OCI-LY3 (cell line): ENCODE results near the gene ST3GAL6.

Source experiments
- H2AFZ ChIP-seq: fragments of 200-600, 300-600 bp; shearing (Covaris generic); 2 replicates; pipeline ENCODE4 v1.6.0; 2014; ENCODE audit warnings: antibody characterized with exemption, low read depth, low read length
- H3K27ac ChIP-seq: fragments of 200-600, 300-600 bp; sonication (generic); 2 replicates; pipeline ENCODE4 v1.5.1; 2014; ENCODE audit warnings: mild to moderate bottlenecking, low read length, moderate library complexity, mixed read lengths
- H3K27me3 ChIP-seq: fragments of 200-600, 300-600 bp; sonication (generic); 2 replicates; pipeline ENCODE4 v1.6.1; 2014; ENCODE audit warnings: low read depth, low read length, mixed read lengths
- H3K36me3 ChIP-seq: fragments of 200-600, 300-600 bp; sonication (generic); replicated peaks from 2 replicates; pipeline ENCODE3; 2014; ENCODE audit warnings: low read depth, low read length, mixed read lengths
- H3K4me1 ChIP-seq: fragments of 300-600, 200-600 bp; sonication (generic); 2 replicates; pipeline ENCODE4 v1.6.1; 2014; ENCODE audit warnings: low read length, mixed read lengths
- H3K4me2 ChIP-seq: fragments of 200-600, 300-600 bp; sonication (generic); 2 replicates; pipeline ENCODE4 v1.6.1; 2014; ENCODE audit warnings: low read length, mixed read lengths
- H3K4me3 ChIP-seq: fragments of 300-600, 200-600 bp; sonication (generic); 2 replicates; pipeline ENCODE4 v1.5.1; 2014; ENCODE audit warnings: antibody characterized with exemption, mild to moderate bottlenecking, low read length, moderate library complexity
- H3K79me2 ChIP-seq: fragments of 300-600, 200-600 bp; shearing (Covaris generic); 2 replicates; pipeline ENCODE4 v1.6.1; 2014; ENCODE audit warnings: mild to moderate bottlenecking, low read length, mixed read lengths
- H3K9ac ChIP-seq: fragments of 300-600, 200-600 bp; shearing (Covaris generic); 2 replicates; pipeline ENCODE4 v1.6.0; 2014; ENCODE audit warnings: mild to moderate bottlenecking, low read length, moderate library complexity
- H3K9me3 ChIP-seq: fragments of 200-600, 300-600 bp; shearing (Covaris generic); 2 replicates; pipeline ENCODE4 v1.6.1; 2014; ENCODE audit warnings: low read length, mixed read lengths; ENCODE audit not compliant: insufficient read depth
- H4K20me1 ChIP-seq: fragments of 200-600, 300-600 bp; sonication (generic); 2 replicates; pipeline ENCODE4 v1.6.1; 2016; ENCODE audit warnings: low read length, mixed read lengths; ENCODE audit not compliant: insufficient read depth
- EZH2phosphoT487 ChIP-seq: fragments of 200-600 bp; shearing (Covaris generic); IDR thresholded peaks from 2 replicates; pipeline ENCODE4 v1.6.1; 2018; ENCODE audit warnings: antibody characterized with exemption, mixed run types, low read depth
- TF ChIP-seq, protein P1 (sequence below): fragments of 200-600, 300-600 bp; sonication (generic); IDR thresholded peaks from 2 replicates; pipeline ENCODE4 v1.5.1; 2014; ENCODE audit warnings: antibody characterized with exemption, low read length, low read depth

ST3GAL6 gene

GRCh38 chr3:98734735-98735134, 28.4 kb upstream of the ST3GAL6 start:
- no peaks in the 10 kb centered on the region for H3K36me3 ChIP-seq
- no peak overlapping the region for H3K27ac ChIP-seq
- H3K27me3 ChIP-seq = no peaks in the 10 kb centered on the region
- no peak overlapping the region for H3K4me2 ChIP-seq
- peaks cover 6% of the 10 kb centered on the region for H3K4me1 ChIP-seq
- H3K9ac ChIP-seq = no peak overlapping the region
- no peak overlapping the region for H2AFZ ChIP-seq
- H3K9me3 ChIP-seq = no peaks in the 10 kb centered on the region
- H3K4me3 ChIP-seq = no peak overlapping the region
- TF ChIP-seq EZH2phosphoT487 = no peak
- TF ChIP-seq, protein P1, sequence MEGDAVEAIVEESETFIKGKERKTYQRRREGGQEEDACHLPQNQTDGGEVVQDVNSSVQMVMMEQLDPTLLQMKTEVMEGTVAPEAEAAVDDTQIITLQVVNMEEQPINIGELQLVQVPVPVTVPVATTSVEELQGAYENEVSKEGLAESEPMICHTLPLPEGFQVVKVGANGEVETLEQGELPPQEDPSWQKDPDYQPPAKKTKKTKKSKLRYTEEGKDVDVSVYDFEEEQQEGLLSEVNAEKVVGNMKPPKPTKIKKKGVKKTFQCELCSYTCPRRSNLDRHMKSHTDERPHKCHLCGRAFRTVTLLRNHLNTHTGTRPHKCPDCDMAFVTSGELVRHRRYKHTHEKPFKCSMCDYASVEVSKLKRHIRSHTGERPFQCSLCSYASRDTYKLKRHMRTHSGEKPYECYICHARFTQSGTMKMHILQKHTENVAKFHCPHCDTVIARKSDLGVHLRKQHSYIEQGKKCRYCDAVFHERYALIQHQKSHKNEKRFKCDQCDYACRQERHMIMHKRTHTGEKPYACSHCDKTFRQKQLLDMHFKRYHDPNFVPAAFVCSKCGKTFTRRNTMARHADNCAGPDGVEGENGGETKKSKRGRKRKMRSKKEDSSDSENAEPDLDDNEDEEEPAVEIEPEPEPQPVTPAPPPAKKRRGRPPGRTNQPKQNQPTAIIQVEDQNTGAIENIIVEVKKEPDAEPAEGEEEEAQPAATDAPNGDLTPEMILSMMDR = no peak
- no peaks in the 10 kb centered on the region for H3K79me2 ChIP-seq
- no peaks in the 10 kb centered on the region for H4K20me1 ChIP-seq

GRCh38 chr3:98735296-98735695, 27.8 kb upstream of the ST3GAL6 start:
- Histone ChIP-seq H3K9me3 (no peaks in the 10 kb centered on the region), H3K9ac (no peak overlapping the region), H3K27me3 (no peaks in the 10 kb centered on the region), H3K27ac (no peak overlapping the region), H2AFZ (no peak overlapping the region), H3K36me3 (no peaks in the 10 kb centered on the region), H3K79me2 (no peaks in the 10 kb centered on the region), H3K4me3 (no peak overlapping the region), H3K4me2 (no peak overlapping the region), H4K20me1 (no peaks in the 10 kb centered on the region), H3K4me1 (peaks cover 4% of the 10 kb centered on the region)
- TF ChIP-seq EZH2phosphoT487 = no peak
- TF ChIP-seq, protein P1 = no peak

DNA sequence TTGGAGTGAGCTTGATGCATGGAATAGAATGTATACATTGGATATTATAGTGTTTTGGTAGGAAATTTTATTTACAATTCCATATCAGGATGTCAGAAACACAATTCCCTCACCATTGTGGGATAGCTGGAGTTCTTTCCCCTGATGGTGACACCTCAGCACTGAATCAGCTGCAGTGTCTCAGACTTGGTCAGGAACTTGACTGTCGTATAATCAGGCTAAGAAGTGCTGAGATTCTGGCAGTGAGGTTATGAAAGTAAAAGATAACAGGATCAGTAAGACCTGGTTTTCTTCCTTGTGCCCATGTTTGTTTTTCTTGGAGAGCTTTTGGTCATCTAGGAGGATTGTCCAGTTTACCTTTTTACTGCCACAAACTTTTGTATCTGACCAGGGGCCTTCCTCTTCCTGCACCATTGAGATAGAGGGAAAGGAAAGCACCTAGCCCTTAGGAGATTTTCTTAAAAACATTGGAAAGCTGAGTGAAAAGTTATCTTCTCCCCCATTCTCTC, 27.3 kb upstream of the ST3GAL6 start:
- no peak overlapping the region for H3K9ac ChIP-seq
- no peak overlapping the region for H3K27ac ChIP-seq
- H3K4me1 ChIP-seq = no peaks in the 10 kb centered on the region
- TF ChIP-seq EZH2phosphoT487 = no peak
- no peaks in the 10 kb centered on the region for H3K79me2 ChIP-seq
- H3K36me3 ChIP-seq = no peaks in the 10 kb centered on the region
- H2AFZ ChIP-seq = no peak overlapping the region
- no peaks in the 10 kb centered on the region for H4K20me1 ChIP-seq
- H3K4me3 ChIP-seq = no peak overlapping the region
- no peaks in the 10 kb centered on the region for H3K9me3 ChIP-seq
- no peak overlapping the region for H3K4me2 ChIP-seq
- no peaks in the 10 kb centered on the region for H3K27me3 ChIP-seq

GRCh38 chr3:98737301-98737700, 25.8 kb upstream of the ST3GAL6 start:
- Histone ChIP-seq H3K36me3 (no peaks in the 10 kb centered on the region), H3K4me3 (no peak overlapping the region), H3K9me3 (no peaks in the 10 kb centered on the region), H4K20me1 (no peaks in the 10 kb centered on the region), H3K79me2 (no peaks in the 10 kb centered on the region), H3K27me3 (no peaks in the 10 kb centered on the region), H3K9ac (no peak overlapping the region), H3K4me2 (no peak overlapping the region), H3K4me1 (no peaks in the 10 kb centered on the region), H3K27ac (no peak overlapping the region), H2AFZ (no peak overlapping the region)
- TF ChIP-seq EZH2phosphoT487 = no peak
- TF ChIP-seq, protein P1 = no peak
